Posterior vena cava (tissue), 2 donors: ENCODE measurements around the gene ASS1. TPM values are rescaled to one million over a fixed set of nuclear protein-coding genes. Genes with fewer than 3 reads are reported as not detected.

Experiments
- DNase-seq: peaks from one replicate; pipeline ENCODE4 v3.0.0-alpha.2; 2020; ENCODE audit warnings: low spot score
- intact Hi-C, 2 donors: fragments of 100-400 bp; cut with DNase I; formaldehyde crosslinking; loops; one replicate each; pipeline versions ENCODE4 v1.14.1 to v1.14.2; 2022 to 2023
- total RNA-seq, 2 donors: library from RNA; stranded (reverse); fragmentation: NEBNext Ultra II Directional; extraction: Animal tissue kit (Norgen Biotek cat#: 25700); gene quantifications; one replicate each; pipeline ENCODE4 v1.2.1, GENCODE V29; 2021
- donor health status: DM: yes; HTN: yes; CAD: no.
- donor health status: DM: yes; HTN: yes; CAD: no.

The ASS1 gene
- total RNA-seq, 2 donors from 2014 or later = 106 to 118 TPM

GRCh38 chr9:130448035-130448624, 3.4 kb downstream of the ASS1 start:
- intact Hi-C loops = no loop called here
- DNase-seq = no peak

DNA sequence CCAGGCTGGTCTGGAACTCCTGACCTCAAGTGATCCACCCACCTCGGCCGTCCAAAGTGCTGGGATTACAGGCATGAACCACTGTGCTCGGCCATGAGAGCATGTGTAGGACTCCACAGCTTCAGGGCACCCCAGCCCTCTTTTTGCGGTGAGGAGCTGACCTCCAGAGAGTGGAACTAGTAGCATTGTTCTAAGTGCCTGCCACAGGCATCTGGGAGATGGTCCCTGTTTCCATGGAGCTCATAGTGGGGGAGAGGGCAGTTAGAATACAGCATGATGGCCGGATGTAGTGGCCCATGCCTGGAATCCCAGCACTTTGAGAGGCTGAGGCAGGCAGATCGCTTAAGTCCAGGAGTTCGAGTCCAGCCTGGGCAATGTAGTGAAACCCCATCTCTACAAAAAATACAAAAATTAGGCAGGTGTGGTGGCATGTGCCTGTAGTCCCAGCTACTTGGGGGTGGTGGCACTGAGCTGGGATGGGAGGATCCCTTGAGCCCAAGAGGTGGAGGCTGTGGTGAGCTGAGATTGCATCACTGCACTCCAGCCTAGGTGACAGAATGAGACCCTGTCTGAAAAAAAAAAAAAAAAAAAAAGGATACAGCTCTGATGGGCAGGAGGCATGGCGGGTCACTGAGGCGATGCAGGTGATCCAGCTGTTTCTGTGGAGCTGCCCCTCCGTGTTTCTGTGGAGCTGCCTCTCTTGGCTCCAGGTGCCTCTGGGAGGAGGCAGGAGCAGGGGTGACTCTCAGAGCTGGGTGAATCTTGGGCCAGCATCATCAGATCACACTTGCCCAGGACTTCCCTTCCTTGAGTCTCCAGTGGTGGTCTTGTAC, 4.2 kb downstream of the ASS1 start:
- intact Hi-C loops = no loop called here

GRCh38 chr9:130450344-130451003, 5.7 kb downstream of the ASS1 start:
- no peak for DNase-seq
- intact Hi-C loops = no loop called here

More for the DNA sequence above, 4.2 kb downstream of the ASS1 start:
- DNase-seq = no peak

GRCh38 chr9:130451004-130451390, 6.2 kb downstream of the ASS1 start:
- intact Hi-C loops = no loop called here
- DNase-seq = no peak

DNA sequence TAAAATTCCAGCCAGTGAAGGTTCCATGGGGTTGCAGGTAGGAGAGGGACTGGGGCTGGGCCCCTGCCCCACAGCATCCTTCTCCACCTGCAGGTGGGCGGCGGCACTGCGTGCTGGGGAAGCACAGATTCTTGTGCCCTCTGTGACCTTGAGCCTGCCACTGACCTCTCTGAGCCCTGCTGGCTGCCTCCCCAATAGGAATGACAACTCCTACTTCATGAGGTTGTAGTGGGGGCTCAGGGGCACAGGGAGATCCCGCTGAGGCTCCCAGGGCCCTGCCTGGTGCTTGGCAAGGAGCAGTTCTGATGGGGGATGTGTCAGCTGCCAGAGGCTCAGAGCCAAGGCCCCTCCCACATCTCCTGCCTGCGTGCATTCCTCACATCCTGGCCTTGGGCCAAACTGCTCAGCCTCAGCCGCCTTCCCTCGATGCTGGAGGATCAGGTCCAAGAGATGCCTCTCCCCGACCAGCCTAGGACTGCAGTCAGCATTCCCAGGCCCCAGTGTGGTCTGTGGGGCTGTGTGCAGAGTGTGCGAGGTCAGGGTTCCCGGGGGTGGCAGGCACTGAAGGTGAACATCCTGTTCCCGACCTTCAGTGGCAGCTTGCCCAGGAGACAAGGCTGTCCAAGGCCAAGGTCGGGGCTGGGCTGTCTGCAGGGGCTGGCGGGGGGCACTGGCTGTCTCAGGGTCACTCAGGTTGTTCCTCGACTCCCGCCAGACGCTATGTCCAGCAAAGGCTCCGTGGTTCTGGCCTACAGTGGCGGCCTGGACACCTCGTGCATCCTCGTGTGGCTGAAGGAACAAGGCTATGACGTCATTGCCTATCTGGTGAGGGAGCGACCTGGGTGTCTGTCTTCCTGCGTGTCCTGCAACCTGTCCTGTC, 7.0 kb downstream of the ASS1 start:
- peak; percentile 96 for DNase-seq
- intact Hi-C loops = no loop called here

GRCh38 chr9:130452835-130453234, 8.1 kb downstream of the ASS1 start:
- no peak for DNase-seq
- intact Hi-C loops = no loop called here

GRCh38 chr9:130453487-130453886, 8.7 kb downstream of the ASS1 start:
- DNase-seq = peak; percentile 86

DNA sequence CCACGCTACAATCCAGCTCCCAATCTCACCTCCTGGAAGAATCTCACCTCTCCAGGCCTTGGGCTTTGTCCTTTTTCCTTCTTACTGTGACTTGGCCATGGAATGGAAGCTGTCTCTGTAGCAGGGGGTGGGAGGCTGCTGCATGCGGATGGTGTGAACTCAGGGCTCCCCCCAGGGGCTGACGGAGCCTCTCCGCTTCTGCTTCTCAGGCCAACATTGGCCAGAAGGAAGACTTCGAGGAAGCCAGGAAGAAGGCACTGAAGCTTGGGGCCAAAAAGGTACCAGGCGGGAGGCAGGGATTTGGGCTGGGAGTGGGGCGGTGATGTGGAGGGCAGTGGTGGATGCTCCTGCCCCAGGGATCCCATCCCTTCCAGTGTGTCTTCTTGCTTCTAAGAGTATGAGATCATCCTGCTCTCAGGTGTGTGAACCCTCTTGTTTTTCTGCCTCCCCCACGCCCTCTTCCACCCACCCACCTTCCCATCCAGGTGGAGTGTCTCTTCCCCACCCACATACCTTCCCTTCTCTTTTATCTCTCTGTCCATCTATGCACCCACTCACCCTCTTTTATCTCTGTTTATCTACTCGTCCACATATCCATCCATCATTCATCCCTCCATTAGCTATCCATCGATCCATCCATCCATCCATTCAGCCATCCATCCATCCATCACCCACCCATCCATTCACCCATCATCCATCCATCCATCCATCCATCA, 9.5 kb downstream of the ASS1 start:
- intact Hi-C loops = no loop called here
- DNase-seq = no peak

More at GRCh38 chr9:130453487-130453886, 8.7 kb downstream of the ASS1 start:
- intact Hi-C loops = no loop called here

GRCh38 chr9:130454812-130455325, 10.1 kb downstream of the ASS1 start:
- DNase-seq = no peak
- intact Hi-C loops = no loop called here

- DNase-seq = no peak
- intact Hi-C loops = no loop called here
These were observed 13.5 kb downstream of the ASS1 start for GRCh38 chr9:130458027-130458803.

DNA sequence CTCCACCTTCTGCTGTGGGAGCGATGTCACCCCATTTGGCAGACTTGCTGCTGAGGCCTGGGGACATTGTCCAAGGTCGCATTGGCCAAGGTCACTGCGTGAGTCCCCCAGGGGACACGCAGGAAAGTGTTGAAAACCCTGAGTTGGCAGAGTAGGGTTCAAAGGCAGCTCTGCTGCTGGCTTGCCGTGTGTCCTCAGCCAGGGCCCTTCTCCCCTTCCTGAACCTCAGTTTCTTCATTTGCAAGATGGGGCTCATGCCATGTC, 14.0 kb downstream of the ASS1 start:
- intact Hi-C loops = no loop called here
- no peak for DNase-seq

DNA sequence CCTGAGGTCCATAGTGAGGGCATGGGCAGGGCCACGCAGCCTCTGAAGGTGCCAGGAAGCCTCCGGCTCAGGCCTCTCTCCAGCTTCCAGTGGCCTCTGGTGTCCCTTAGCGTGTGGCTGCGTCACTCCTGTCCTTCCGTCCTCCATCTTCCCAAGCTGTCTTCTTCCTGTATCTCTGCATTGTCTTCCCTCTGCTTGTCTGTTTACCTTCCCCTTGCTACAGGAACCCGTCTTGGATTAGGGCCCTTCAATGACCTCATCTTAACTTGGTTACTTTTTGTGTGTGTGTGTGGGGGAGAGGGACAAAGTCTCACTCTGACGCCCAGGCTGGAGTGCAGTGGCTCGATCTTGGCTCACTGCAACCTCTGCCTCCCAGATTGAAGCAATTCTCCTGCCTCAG, 14.4 kb downstream of the ASS1 start:
- intact Hi-C loops = no loop called here
- DNase-seq = no peak

DNA sequence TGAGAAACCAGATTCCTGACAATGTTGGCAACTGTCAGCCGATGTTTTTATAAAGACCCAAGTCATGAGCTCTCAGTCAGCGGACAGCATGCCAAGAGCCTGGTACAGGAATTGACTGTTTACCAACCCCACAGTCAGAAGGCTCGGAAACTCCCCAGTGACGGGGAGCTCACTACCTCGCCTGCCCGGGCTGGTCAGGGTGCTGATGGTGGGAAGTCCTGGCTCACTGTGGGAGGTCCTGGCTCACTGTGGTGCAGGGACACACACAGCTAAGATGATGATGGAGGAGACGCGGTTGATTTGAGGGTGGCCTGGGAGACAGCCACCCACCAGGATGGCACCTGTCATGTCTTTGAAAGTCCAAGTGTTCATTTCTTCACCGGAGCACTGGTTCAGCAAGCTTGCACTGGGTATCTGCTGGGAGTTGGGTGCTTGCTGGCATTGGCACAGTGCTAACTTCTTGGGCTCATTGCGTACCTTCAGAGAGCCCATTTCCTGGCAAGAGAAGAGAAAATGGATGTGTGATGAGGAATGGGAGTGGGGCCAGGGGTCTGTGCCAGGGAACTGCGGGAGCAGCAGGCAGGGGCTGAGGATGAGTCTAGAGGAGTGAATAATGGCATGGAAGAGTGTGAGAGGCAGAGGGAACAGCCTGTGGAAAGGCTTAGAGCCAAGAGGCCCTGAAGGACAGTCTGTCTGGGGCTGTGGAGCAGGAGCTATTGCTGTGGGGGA, 15.3 kb downstream of the ASS1 start:
- no peak for DNase-seq
- intact Hi-C loops = loop anchor here in 1 of 2 donors (2.0 kb wide), 1 partner anchor 225 kb away; no protein-coding TSS in a partner anchor

GRCh38 chr9:130461218-130461630, 16.5 kb downstream of the ASS1 start:
- no peak for DNase-seq

DNA sequence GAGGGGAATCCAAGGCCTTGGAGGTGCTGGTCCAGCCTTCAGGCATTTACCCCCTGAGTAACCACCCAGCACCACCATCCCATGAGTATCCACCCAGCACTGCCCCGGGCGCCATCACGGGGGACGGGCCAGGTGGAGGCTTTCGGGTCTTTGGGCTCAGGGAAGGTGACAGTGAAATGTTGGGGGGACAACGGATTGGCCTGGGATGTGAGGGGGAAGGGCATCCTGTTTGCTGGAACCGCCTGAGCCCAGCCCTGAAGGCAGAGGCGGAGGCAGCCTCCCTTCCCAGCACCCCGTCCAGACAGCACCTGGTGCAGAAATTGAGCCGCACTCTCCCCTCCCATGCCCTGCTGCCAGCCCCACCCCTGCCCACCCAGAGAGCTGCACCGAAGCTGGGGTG, 17.0 kb downstream of the ASS1 start:
- intact Hi-C loops = loop anchor here in 1 of 2 donors (2.0 kb wide), 1 partner anchor 223 kb away; no protein-coding TSS in a partner anchor
- no peak for DNase-seq

More at GRCh38 chr9:130461218-130461630, 16.5 kb downstream of the ASS1 start:
- intact Hi-C loops = loop anchor here in 1 of 2 donors (2.0 kb wide), 1 partner anchor 224 kb away; no protein-coding TSS in a partner anchor

GRCh38 chr9:130462685-130463540, 18.2 kb downstream of the ASS1 start:
- no peak for DNase-seq
- intact Hi-C loops = no loop called here
